Measurements from ENCODE around the gene GDAP1L1. TPM values are rescaled to one million over a fixed set of nuclear protein-coding genes. Genes with fewer than 3 reads are reported as not detected.

Gene GDAP1L1
- total RNA-seq, 1 donor from 2014 or later, result not detected

- TF ChIP-seq, protein P1, sequence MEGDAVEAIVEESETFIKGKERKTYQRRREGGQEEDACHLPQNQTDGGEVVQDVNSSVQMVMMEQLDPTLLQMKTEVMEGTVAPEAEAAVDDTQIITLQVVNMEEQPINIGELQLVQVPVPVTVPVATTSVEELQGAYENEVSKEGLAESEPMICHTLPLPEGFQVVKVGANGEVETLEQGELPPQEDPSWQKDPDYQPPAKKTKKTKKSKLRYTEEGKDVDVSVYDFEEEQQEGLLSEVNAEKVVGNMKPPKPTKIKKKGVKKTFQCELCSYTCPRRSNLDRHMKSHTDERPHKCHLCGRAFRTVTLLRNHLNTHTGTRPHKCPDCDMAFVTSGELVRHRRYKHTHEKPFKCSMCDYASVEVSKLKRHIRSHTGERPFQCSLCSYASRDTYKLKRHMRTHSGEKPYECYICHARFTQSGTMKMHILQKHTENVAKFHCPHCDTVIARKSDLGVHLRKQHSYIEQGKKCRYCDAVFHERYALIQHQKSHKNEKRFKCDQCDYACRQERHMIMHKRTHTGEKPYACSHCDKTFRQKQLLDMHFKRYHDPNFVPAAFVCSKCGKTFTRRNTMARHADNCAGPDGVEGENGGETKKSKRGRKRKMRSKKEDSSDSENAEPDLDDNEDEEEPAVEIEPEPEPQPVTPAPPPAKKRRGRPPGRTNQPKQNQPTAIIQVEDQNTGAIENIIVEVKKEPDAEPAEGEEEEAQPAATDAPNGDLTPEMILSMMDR (IDR thresholded peaks at IDR 0.05; ENCODE audit: insufficient read depth, low read length, severe bottlenecking), result no peak
- no peaks in the 10 kb centered on the region for H3K36me3 ChIP-seq (ENCODE audit: control insufficient read depth, insufficient read depth, low read length)
- H3K27me3 ChIP-seq (ENCODE audit: control insufficient read depth, insufficient read depth, low read length), result no peaks in the 10 kb centered on the region
- FAIRE-seq (no peak), DNase-seq (ENCODE audit: low read depth) (no peak)
- H3K4me3 ChIP-seq (ENCODE audit: low read depth, low read length), result no peak overlapping the region
Observed at GRCh38 chr20:44284032-44284431, 36.9 kb downstream of the GDAP1L1 start.

DNA sequence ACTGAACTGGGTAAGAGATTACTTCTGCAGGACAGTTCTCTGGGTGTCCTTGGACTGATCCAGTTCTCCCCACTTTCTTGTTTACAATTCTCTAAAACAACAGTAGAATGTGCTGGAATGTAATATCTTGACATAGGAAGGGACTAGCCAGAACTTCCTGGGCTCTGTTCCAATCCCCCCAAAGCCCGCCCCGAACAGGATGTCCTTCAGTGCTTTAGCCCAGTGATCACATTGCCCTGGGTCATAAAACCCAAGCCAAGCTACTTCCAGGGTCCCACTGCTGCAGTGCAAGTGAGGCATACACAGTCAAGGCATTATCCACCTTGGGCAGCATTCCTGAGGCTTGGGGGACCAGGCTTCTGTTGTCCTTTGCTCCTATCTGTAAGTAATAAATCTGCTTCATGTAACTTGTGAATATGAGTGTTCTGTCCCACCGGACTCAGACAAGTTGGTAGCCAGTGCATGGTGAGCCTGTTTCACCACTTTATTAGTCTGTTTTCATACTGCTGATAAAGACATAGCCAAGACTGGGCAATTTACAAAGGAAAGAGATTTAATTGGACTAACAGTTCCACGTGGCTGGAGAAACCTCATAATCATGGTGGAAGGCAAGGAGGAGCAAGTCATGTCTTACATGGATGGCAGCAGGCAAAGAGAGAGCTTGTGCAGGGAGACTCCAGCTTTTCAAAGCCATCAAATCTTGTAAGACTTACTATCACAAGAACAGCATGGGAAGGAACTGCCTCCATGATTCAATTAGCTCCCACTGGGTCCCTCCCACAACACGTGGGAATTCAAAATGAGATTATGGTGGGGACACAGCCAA is 40.4 kb downstream of the GDAP1L1 start:
- Histone ChIP-seq H3K36me3 (ENCODE audit: control insufficient read depth, insufficient read depth, low read length) (no peaks in the 10 kb centered on the region), H3K4me3 (ENCODE audit: low read depth, low read length) (no peak overlapping the region), H3K27me3 (ENCODE audit: control insufficient read depth, insufficient read depth, low read length) (no peaks in the 10 kb centered on the region)
- FAIRE-seq (no peak), DNase-seq (ENCODE audit: low read depth) (no peak)
- TF ChIP-seq, protein P1 (IDR thresholded peaks at IDR 0.05; ENCODE audit: insufficient read depth, low read length, severe bottlenecking), result no peak

- TF ChIP-seq, protein P1 (IDR thresholded peaks at IDR 0.05; ENCODE audit: insufficient read depth, low read length, severe bottlenecking), result no peak
- FAIRE-seq, result no peak
- Histone ChIP-seq H3K4me3 (ENCODE audit: low read depth, low read length) (no peak overlapping the region), H3K27me3 (ENCODE audit: control insufficient read depth, insufficient read depth, low read length) (no peaks in the 10 kb centered on the region), H3K36me3 (ENCODE audit: control insufficient read depth, insufficient read depth, low read length) (no peaks in the 10 kb centered on the region)
- DNase-seq (ENCODE audit: low read depth), result no peak
Observed at GRCh38 chr20:44288252-44288651, 41.1 kb downstream of the GDAP1L1 start.

DNA sequence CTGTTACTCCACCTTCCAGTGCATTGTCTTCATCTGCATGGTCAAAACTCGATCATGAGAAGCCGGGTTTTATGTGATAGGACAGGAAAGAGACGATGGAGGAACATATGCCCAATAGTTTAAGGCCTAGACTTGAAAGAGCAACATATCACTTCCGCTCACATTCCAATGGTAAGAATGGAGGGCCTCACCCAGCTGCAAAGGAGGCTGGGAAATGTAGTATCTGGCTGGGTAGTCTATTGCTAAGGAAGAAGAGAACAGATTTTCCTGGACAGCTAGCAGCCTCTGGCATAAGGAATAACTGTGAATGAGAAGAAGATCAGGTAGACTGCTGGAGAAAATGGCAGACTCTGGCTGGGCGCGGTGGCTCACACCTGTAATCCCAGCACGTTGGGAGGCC is 44.6 kb downstream of the GDAP1L1 start:
- FAIRE-seq (no peak), DNase-seq (ENCODE audit: low read depth) (no peak)
- TF ChIP-seq, protein P1 (IDR thresholded peaks at IDR 0.05; ENCODE audit: insufficient read depth, low read length, severe bottlenecking), result no peak

GRCh38 chr20:44296011-44296410 is 48.9 kb downstream of the GDAP1L1 start:
- Histone ChIP-seq H3K27me3 (ENCODE audit: control insufficient read depth, insufficient read depth, low read length) (no peaks in the 10 kb centered on the region), H3K36me3 (ENCODE audit: control insufficient read depth, insufficient read depth, low read length) (no peaks in the 10 kb centered on the region), H3K4me3 (ENCODE audit: low read depth, low read length) (no peak overlapping the region)
- TF ChIP-seq, protein P1 (IDR thresholded peaks at IDR 0.05; ENCODE audit: insufficient read depth, low read length, severe bottlenecking), result no peak
- DNase-seq (ENCODE audit: low read depth) (no peak), FAIRE-seq (no peak)

More for the DNA sequence above, 44.6 kb downstream of the GDAP1L1 start:
- Histone ChIP-seq H3K36me3 (ENCODE audit: control insufficient read depth, insufficient read depth, low read length) (no peaks in the 10 kb centered on the region), H3K4me3 (ENCODE audit: low read depth, low read length) (no peak overlapping the region), H3K27me3 (ENCODE audit: control insufficient read depth, insufficient read depth, low read length) (no peaks in the 10 kb centered on the region)

Measured in bronchial epithelial cell (primary cell).